Endothelial cell of umbilical vein (primary cell): ENCODE measurements around the gene FRMD4A. TPM values are rescaled to one million over a fixed set of nuclear protein-coding genes. Genes with fewer than 3 reads are reported as not detected.

ENCODE experiments used
- BruUV-seq: library from RNA; stranded (reverse); fragments of 400-500 nt; replicated peaks from 2 replicates; lab custom pipeline; 2021; lab: Mats Ljungman, UMichigan
- CTCF ChIA-PET: fragments of 300-600, 350-600 bp; sonication (Branson Sonifier 250); formaldehyde crosslinking; loops from one replicate; lab custom pipeline; 2021; ENCODE audit warnings: antibody characterized with exemption, inconsistent platforms; lab: Charles Lee
- POLR2A ChIA-PET: fragments of 300-600, 350-600 bp; sonication (Branson Sonifier 250); formaldehyde crosslinking; loops from one replicate; lab custom pipeline; 2021; ENCODE audit warnings: antibody characterized with exemption, inconsistent platforms; lab: Charles Lee
- DNase-seq: peaks from one replicate; pipeline ENCODE4 v3.0.0-alpha.2; 2011; ENCODE audit warnings: low read depth, low spot score
- FAIRE-seq: peaks from 2 replicates; lab custom pipeline; 2011; peaks lifted over from hg19 to GRCh38; lab: Jason Lieb, UNC
- H2AFZ ChIP-seq: 2 replicates; pipeline ENCODE4 v1.6.0; 2012; ENCODE audit warnings: low read depth, low read length, control low read depth, inconsistent platforms
- H3K27ac ChIP-seq: 2 replicates; pipeline ENCODE4 v1.5.1; 2011; ENCODE audit warnings: low read depth, mild to moderate bottlenecking, control low read depth, low read length, moderate library complexity; ENCODE audit not compliant: insufficient read depth
- H3K27me3 ChIP-seq, 2 experiments: 2 replicates each; pipeline versions ENCODE4 v1.6.0 to v1.6.1; 2011; ENCODE audit warnings: low read length in 2 of 2, mixed read lengths in 1 of 2; ENCODE audit not compliant: control insufficient read depth in 2 of 2, insufficient read depth in 2 of 2
- H3K36me3 ChIP-seq, 2 experiments: 2 replicates in 1 of 2; 3 replicates in 1 of 2; pipeline ENCODE4 v1.5.1; 2011; ENCODE audit warnings: low read length in 2 of 2, mild to moderate bottlenecking in 1 of 2, moderate library complexity in 1 of 2; ENCODE audit not compliant: control insufficient read depth in 2 of 2, insufficient read depth in 2 of 2; ENCODE audit errors: extremely low read depth in 1 of 2
- H3K4me1 ChIP-seq: 3 replicates; pipeline ENCODE4 v1.5.1; 2011; ENCODE audit warnings: mild to moderate bottlenecking, low read length; ENCODE audit not compliant: control insufficient read depth, insufficient read depth; ENCODE audit errors: extremely low read depth
- H3K4me2 ChIP-seq: 2 replicates; pipeline ENCODE4 v1.6.1; 2011; ENCODE audit warnings: low read length, control low read depth, mixed read lengths; ENCODE audit not compliant: insufficient read depth
- H3K4me3 ChIP-seq, 3 experiments: fragments of 200-600 bp in 1 of 3; sonication (generic), shearing (Covaris generic) in 1 of 3; replicated peaks in 1 of 3; 2 replicates each; pipeline ENCODE4 v1.5.1; 2011 to 2016; ENCODE audit warnings: control low read depth in 3 of 3, low read length in 3 of 3, mild to moderate bottlenecking in 2 of 3, inconsistent platforms in 1 of 3, low read depth in 1 of 3, moderate library complexity in 1 of 3; ENCODE audit not compliant: insufficient read depth in 1 of 3
- H3K79me2 ChIP-seq: 2 replicates; pipeline ENCODE4 v1.6.0; 2012; ENCODE audit warnings: low read length, inconsistent platforms; ENCODE audit not compliant: control insufficient read depth, insufficient read depth
- H3K9ac ChIP-seq: replicated peaks from 2 replicates; pipeline ENCODE3; 2011; ENCODE audit warnings: low read length, control low read depth; ENCODE audit not compliant: insufficient read depth; ENCODE audit errors: extremely low read depth
- H3K9me1 ChIP-seq: replicated peaks from 3 replicates; pipeline ENCODE4 v1.6.0; 2011; ENCODE audit warnings: mild to moderate bottlenecking, low read length; ENCODE audit not compliant: control insufficient read depth, insufficient read depth; ENCODE audit errors: extremely low read depth
- H3K9me3 ChIP-seq: replicated peaks from 2 replicates; pipeline ENCODE4 v1.5.1; 2012; ENCODE audit warnings: low read length, inconsistent platforms; ENCODE audit not compliant: control insufficient read depth, insufficient read depth
- H4K20me1 ChIP-seq: replicated peaks from 2 replicates; pipeline ENCODE3; 2011; ENCODE audit warnings: mild to moderate bottlenecking, low read length; ENCODE audit not compliant: control insufficient read depth, insufficient read depth; ENCODE audit errors: extremely low read depth
- EZH2 ChIP-seq: IDR thresholded peaks from 2 replicates; pipeline ENCODE4 v1.6.1; 2012; ENCODE audit warnings: borderline replicate concordance, low read depth, mild to moderate bottlenecking, moderate library complexity, low read length, inconsistent platforms; ENCODE audit not compliant: severe bottlenecking
- FOS ChIP-seq: IDR thresholded peaks from 2 replicates; pipeline ENCODE4 v1.6.1; 2011; ENCODE audit warnings: mild to moderate bottlenecking, low read length, moderate library complexity, borderline replicate concordance; ENCODE audit not compliant: insufficient read depth
- GATA2 ChIP-seq: IDR thresholded peaks from 2 replicates; pipeline ENCODE4 v1.7.0; 2011; ENCODE audit warnings: low read depth, mild to moderate bottlenecking, moderate library complexity, mixed read lengths, low read length; ENCODE audit not compliant: insufficient read length, insufficient read depth
- JUN ChIP-seq: IDR thresholded peaks from 2 replicates; pipeline ENCODE4 v1.6.1; 2011; ENCODE audit warnings: borderline replicate concordance, low read depth; ENCODE audit not compliant: insufficient read length, insufficient read depth
- MYC ChIP-seq: IDR thresholded peaks from one replicate; pipeline ENCODE4 v1.6.1; 2011; ENCODE audit warnings: mild to moderate bottlenecking, low read depth, low read length
- POLR2A ChIP-seq: IDR thresholded peaks from 2 replicates; pipeline ENCODE4 v1.6.1; 2012; ENCODE audit warnings: low read depth, mild to moderate bottlenecking, control low read depth, low read length
- POLR2AphosphoS5 ChIP-seq: IDR thresholded peaks from 2 replicates; pipeline ENCODE4 v1.6.1; 2012; ENCODE audit warnings: low read depth, mild to moderate bottlenecking, control low read depth, low read length, moderate library complexity; ENCODE audit not compliant: insufficient read depth
- dilution Hi-C: fragments of 300-500 bp; cut with MboI; formaldehyde crosslinking; loops from one replicate; pipeline ENCODE4 v1.15.0; 2019; ENCODE audit warnings: low sequenced_read_pairs; ENCODE audit not compliant: extremely low pct_ligation_motif_present
- intact Hi-C: fragments of 100-400 bp; cut with micrococcal nuclease; formaldehyde crosslinking; loops from one replicate; pipeline ENCODE4 v1.10.0; 2022
- polyA plus RNA-seq, 4 experiments: library from polyadenylated mRNA; depleted of rRNA in 3 of 4; stranded (reverse) in 3 of 4; unstranded in 1 of 4; fragments of >200 nt; gene quantifications; 2 replicates each; pipeline versions ENCODE4 v1.2.1 to v1.2.3, GENCODE V29; 2011 to 2012; ENCODE audit warnings: missing spikeins in 1 of 4
- total RNA-seq: library from RNA; stranded (reverse); gene quantifications from 2 replicates; pipeline ENCODE4 v1.2.3, GENCODE V29; 2021
- TF ChIP-seq, protein P1 (sequence below), 2 donors: IDR thresholded peaks; 1 replicate in 1 of 2; 2 replicates in 1 of 2; pipeline ENCODE4 v1.5.1; 2011; ENCODE audit warnings: low read length in 2 of 2, mild to moderate bottlenecking in 2 of 2, moderate library complexity in 2 of 2, control low read depth in 1 of 2, inconsistent platforms in 1 of 2, low read depth in 1 of 2; ENCODE audit not compliant: insufficient read depth in 1 of 2; ENCODE audit errors: extremely low read depth in 1 of 2
- TF ChIP-seq, protein P2 (sequence below): IDR thresholded peaks from 2 replicates; pipeline ENCODE4 v1.6.1; 2011; ENCODE audit not compliant: insufficient read depth, insufficient read length

The FRMD4A gene
- total and polyA plus RNA-seq, 2 donors (not counting 3 experiments of a cell fraction or from before 2014, with no cell fraction given): 123 to 148 TPM

DNA sequence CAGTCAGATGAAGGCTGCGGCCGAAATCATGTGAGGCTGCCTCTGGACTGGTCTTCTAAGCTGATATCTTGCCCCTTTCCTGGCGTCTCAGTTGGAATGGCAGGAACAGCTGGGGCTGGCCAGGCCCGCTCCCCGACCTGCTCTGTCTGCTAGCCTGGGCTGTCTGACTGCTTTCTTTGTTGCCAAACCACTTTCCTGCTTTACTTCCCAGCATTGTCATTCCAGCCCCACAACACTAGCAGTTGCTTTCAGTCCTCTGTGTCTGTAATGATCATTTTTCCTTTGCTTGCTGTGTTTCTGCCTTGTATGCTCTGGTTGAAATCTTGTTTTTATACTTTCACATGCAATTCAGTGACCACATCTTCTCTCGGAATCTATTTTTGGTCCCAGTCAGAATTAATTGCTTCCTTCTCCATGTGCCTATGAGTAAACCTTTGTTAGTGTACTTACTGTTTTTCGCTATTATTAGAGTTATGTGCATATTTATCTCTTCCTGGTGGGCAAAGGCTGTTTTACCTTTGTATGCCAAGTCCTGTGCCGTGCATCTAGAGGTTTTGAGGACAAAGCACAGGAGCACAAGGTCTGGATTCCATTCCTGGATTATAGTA is 722.4 kb downstream of the FRMD4A start:
- H3K27ac ChIP-seq: peak overlapping the region; percentile 40
- H3K36me3 ChIP-seq: peaks cover 6 to 15% of the 10 kb centered on the region in 2 experiments
- ChIA-PET CTCF (interaction anchor here (1.0 kb wide), 1 partner anchor 51 kb away, joined by 3 read pairs; no protein-coding TSS in a partner anchor), POLR2A (no interaction called here)
- no peak overlapping the region for H2AFZ ChIP-seq
- DNase-seq: peak; percentile 80
- dilution Hi-C loops (no loop called here), intact Hi-C loops (no loop called here)
- peaks cover 8% of the 10 kb centered on the region for H3K4me1 ChIP-seq
- FAIRE-seq: peak; percentile 42
- H3K9me3 ChIP-seq: no peaks in the 10 kb centered on the region
- H3K9ac ChIP-seq: peak overlapping the region; percentile 16
- H3K79me2 ChIP-seq: no peaks in the 10 kb centered on the region
- TF ChIP-seq, protein P1, sequence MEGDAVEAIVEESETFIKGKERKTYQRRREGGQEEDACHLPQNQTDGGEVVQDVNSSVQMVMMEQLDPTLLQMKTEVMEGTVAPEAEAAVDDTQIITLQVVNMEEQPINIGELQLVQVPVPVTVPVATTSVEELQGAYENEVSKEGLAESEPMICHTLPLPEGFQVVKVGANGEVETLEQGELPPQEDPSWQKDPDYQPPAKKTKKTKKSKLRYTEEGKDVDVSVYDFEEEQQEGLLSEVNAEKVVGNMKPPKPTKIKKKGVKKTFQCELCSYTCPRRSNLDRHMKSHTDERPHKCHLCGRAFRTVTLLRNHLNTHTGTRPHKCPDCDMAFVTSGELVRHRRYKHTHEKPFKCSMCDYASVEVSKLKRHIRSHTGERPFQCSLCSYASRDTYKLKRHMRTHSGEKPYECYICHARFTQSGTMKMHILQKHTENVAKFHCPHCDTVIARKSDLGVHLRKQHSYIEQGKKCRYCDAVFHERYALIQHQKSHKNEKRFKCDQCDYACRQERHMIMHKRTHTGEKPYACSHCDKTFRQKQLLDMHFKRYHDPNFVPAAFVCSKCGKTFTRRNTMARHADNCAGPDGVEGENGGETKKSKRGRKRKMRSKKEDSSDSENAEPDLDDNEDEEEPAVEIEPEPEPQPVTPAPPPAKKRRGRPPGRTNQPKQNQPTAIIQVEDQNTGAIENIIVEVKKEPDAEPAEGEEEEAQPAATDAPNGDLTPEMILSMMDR (IDR thresholded peaks at IDR 0.05; ENCODE audit: extremely low read depth in 1 of 2, insufficient read depth in 1 of 2, low read depth in 1 of 2, low read length in 2 of 2): no peak
- TF ChIP-seq EZH2 (no peak), GATA2 (no peak), FOS (no peak), MYC (no peak), POLR2AphosphoS5 (no peak), POLR2A (no peak), JUN (no peak)
- TF ChIP-seq, protein P2, sequence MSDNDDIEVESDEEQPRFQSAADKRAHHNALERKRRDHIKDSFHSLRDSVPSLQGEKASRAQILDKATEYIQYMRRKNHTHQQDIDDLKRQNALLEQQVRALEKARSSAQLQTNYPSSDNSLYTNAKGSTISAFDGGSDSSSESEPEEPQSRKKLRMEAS: no peak
- H3K4me3 ChIP-seq: no peak overlapping the region
- no peak overlapping the region for H3K4me2 ChIP-seq
- BruUV-seq: no TSS peak
- H3K9me1 ChIP-seq: no peaks in the 10 kb centered on the region
- no peaks in the 10 kb centered on the region for H4K20me1 ChIP-seq
- H3K27me3 ChIP-seq: no peaks in the 10 kb centered on the region
